ENCODE data around the gene PTPN13. TPM values are rescaled to one million over a fixed set of nuclear protein-coding genes. Genes with fewer than 3 reads are reported as not detected.

The PTPN13 gene
- total and polyA plus RNA-seq, 4 donors, result 21.7 to 170 (median 44.6) TPM

DNA sequence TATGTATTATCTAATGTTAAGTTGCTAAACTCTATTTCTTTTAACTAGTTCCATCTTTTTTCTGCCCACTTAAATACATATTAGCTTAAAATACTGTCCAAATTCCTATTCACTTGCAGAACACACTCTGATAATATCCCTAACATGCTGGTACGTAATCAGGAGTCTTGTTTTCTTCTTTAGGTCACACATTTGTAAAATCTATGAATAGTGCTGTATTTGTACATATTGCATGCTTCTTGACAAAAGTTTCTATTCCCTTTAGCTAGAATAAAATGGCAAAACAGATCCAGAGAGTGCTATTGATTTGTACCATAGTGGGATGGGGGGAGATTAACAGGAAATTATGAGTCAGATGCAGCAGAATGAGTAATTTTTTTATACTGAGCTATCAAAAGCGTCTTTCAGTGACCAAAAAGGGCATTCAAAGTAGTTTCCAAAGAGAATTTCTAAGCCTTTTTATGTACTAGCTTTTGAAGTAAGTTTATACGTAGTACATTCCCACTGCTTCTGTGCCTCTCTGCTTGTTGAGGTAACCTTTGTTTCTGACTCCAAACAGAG, 126.5 kb downstream of the PTPN13 start:
- no peak overlapping the region for H3K4me3 ChIP-seq (ENCODE audit: low read depth, low read length)
- peak in 1 of 6 donors; percentile 23 for DNase-seq (ENCODE audit: low read depth in 4 of 6, low spot score in 6 of 6)
- H3K27ac ChIP-seq (ENCODE audit: low read depth, low read length), result peak overlapping the region; percentile 55

DNA sequence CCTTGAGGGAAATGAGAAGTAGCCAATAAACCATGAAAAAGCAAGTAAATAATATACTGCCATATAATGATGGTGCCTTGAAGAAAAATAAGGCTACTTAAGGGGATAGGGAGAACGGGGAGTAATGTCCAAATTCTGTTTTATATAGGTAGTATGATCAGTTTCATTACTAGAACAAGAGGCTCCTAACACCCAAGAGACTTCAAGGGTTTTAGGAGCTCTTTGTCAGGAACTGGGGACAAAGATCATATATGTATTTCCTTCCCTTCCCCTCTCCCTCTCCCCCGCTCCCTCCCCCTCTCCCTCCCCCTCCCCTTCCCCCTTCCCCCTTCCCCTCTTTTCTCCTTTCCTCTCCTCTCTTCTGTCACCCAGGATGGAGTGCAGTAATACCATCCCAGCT, 127.3 kb downstream of the PTPN13 start:
- Histone ChIP-seq H3K36me3 (ENCODE audit: control insufficient read depth, insufficient read depth, low read length) (peaks cover 4% of the 10 kb centered on the region), H3K9me3 (ENCODE audit: control insufficient read depth, insufficient read depth, low read length) (no peaks in the 10 kb centered on the region), H3K27me3 (ENCODE audit: control insufficient read depth, insufficient read depth, low read length) (no peaks in the 10 kb centered on the region), H3K27ac (ENCODE audit: low read depth, low read length) (peak overlapping the region; percentile 38), H3K4me1 (ENCODE audit: control insufficient read depth, insufficient read depth, low read length) (no peaks in the 10 kb centered on the region), H3K4me3 (ENCODE audit: low read depth, low read length) (no peak overlapping the region)
- WGBS (ENCODE audit: insufficient coverage), result no CpG with 5 or more reads among the region's 2 CpGs
- DNase-seq (ENCODE audit: low read depth in 4 of 6, low spot score in 6 of 6), result no peak

More for the DNA sequence above, 126.5 kb downstream of the PTPN13 start:
- 80% methylated on average over 1 of the region's 3 CpGs for WGBS (ENCODE audit: insufficient coverage)
- Histone ChIP-seq H3K9me3 (ENCODE audit: control insufficient read depth, insufficient read depth, low read length) (no peaks in the 10 kb centered on the region), H3K36me3 (ENCODE audit: control insufficient read depth, insufficient read depth, low read length) (peaks cover 4% of the 10 kb centered on the region), H3K27me3 (ENCODE audit: control insufficient read depth, insufficient read depth, low read length) (no peaks in the 10 kb centered on the region), H3K4me1 (ENCODE audit: control insufficient read depth, insufficient read depth, low read length) (no peaks in the 10 kb centered on the region)

DNA sequence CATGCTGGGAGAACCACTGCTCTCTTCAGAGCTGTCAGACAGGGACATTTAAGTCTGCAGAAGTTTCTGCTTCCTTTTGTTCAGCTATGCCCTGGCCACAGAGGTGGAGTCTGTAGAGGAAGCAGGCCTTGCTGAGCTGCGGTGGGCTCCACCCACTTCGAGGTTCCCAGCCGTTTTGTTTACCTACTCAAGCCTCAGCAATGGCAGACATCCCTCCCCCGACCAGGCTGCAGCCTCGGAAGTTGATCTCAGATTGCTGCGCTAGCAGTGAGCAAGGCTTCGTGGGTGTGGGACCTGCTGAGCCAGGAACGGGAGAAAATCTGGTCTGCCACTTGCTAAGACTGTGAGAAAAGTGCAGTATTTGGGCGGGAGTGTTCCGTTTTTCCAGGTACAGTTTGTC, 136.2 kb downstream of the PTPN13 start:
- Histone ChIP-seq H3K9me3 (ENCODE audit: control insufficient read depth, insufficient read depth, low read length) (no peaks in the 10 kb centered on the region), H3K27ac (ENCODE audit: low read depth, low read length) (no peak overlapping the region), H3K27me3 (ENCODE audit: control insufficient read depth, insufficient read depth, low read length) (no peaks in the 10 kb centered on the region), H3K4me1 (ENCODE audit: control insufficient read depth, insufficient read depth, low read length) (no peaks in the 10 kb centered on the region), H3K36me3 (ENCODE audit: control insufficient read depth, insufficient read depth, low read length) (no peaks in the 10 kb centered on the region), H3K4me3 (ENCODE audit: low read depth, low read length) (no peak overlapping the region)
- WGBS (ENCODE audit: insufficient coverage), result 80% methylated on average over 10 of the region's 10 CpGs
- DNase-seq (ENCODE audit: low read depth in 4 of 6, low spot score in 6 of 6), result no peak

DNA sequence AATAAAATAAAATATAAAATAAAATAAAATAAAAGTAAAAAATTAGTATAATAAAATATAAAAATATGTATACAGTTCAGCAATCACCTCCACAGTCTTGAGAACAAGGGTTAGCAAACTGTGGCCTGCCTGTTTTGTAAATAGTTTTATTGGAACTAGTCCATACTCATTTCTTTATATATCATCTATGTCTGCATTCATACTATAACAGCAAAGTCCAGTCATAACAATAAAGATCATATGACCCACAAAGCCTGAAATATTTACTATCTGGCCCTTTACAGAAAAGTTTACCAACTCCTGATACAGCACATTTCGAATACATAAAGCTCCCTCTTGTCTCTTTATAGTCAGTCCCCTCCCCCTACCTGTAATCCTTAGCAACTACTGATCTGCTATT, 143.1 kb downstream of the PTPN13 start:
- H3K4me3 ChIP-seq (ENCODE audit: low read depth, low read length), result no peak overlapping the region
- no peak overlapping the region for H3K27ac ChIP-seq (ENCODE audit: low read depth, low read length)
- DNase-seq (ENCODE audit: low read depth in 4 of 6, low spot score in 6 of 6), result no peak
- no peaks in the 10 kb centered on the region for H3K27me3 ChIP-seq (ENCODE audit: control insufficient read depth, insufficient read depth, low read length)
- no peaks in the 10 kb centered on the region for H3K4me1 ChIP-seq (ENCODE audit: control insufficient read depth, insufficient read depth, low read length)
- no CpG with 5 or more reads among the region's 1 CpG for WGBS (ENCODE audit: insufficient coverage)
- H3K36me3 ChIP-seq (ENCODE audit: control insufficient read depth, insufficient read depth, low read length), result peaks cover 8% of the 10 kb centered on the region
- no peaks in the 10 kb centered on the region for H3K9me3 ChIP-seq (ENCODE audit: control insufficient read depth, insufficient read depth, low read length)

DNA sequence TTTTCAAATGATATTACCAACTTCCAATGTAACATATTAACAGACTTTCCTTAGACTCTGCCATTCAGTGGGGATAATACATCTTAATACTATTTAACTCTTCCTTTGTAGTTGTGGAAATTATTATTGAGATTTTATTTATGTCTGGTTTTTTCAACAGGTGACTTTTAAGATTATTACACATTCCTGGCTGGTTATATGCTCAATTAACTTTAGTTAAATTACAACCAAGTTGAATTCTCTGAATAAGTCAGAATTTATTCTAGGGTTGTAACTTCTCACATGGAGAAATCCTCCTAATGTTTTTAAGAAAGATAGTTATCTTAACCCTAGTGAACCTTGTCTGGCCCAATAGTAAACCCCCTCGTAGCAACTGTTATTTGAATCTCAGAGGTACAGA, 147.7 kb downstream of the PTPN13 start:
- Histone ChIP-seq H3K27me3 (ENCODE audit: control insufficient read depth, insufficient read depth, low read length) (no peaks in the 10 kb centered on the region), H3K4me1 (ENCODE audit: control insufficient read depth, insufficient read depth, low read length) (no peaks in the 10 kb centered on the region), H3K36me3 (ENCODE audit: control insufficient read depth, insufficient read depth, low read length) (peaks cover 8% of the 10 kb centered on the region), H3K27ac (ENCODE audit: low read depth, low read length) (no peak overlapping the region), H3K4me3 (ENCODE audit: low read depth, low read length) (no peak overlapping the region), H3K9me3 (ENCODE audit: control insufficient read depth, insufficient read depth, low read length) (no peaks in the 10 kb centered on the region)
- WGBS (ENCODE audit: insufficient coverage), result no CpG with 5 or more reads among the region's 1 CpG
- DNase-seq (ENCODE audit: low read depth in 4 of 6, low spot score in 6 of 6), result no peak

DNA sequence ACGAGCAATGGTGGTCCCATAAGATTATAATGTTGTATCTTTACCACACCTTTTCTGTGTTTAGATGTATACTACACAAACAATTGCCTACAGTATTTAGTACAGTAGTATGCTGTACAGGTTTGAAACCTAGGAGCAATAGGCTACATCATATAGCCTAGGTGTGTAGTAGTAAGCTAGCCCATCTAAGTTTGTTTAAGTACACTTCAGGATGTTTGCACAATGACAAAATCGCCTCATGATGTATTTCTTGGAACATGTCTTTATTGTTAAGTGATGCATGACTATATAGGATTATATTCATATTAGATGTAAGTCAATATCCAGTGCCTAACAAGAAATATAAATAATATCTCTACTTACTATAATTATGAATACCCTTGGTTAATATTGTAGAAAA, 150.5 kb downstream of the PTPN13 start:
- no peak for DNase-seq (ENCODE audit: low read depth in 4 of 6, low spot score in 6 of 6)
- Histone ChIP-seq H3K36me3 (ENCODE audit: control insufficient read depth, insufficient read depth, low read length) (peaks cover 6% of the 10 kb centered on the region), H3K27ac (ENCODE audit: low read depth, low read length) (no peak overlapping the region), H3K27me3 (ENCODE audit: control insufficient read depth, insufficient read depth, low read length) (no peaks in the 10 kb centered on the region), H3K4me3 (ENCODE audit: low read depth, low read length) (no peak overlapping the region), H3K9me3 (ENCODE audit: control insufficient read depth, insufficient read depth, low read length) (no peaks in the 10 kb centered on the region), H3K4me1 (ENCODE audit: control insufficient read depth, insufficient read depth, low read length) (no peaks in the 10 kb centered on the region)
- no CpG with 5 or more reads among the region's 2 CpGs for WGBS (ENCODE audit: insufficient coverage)

DNA sequence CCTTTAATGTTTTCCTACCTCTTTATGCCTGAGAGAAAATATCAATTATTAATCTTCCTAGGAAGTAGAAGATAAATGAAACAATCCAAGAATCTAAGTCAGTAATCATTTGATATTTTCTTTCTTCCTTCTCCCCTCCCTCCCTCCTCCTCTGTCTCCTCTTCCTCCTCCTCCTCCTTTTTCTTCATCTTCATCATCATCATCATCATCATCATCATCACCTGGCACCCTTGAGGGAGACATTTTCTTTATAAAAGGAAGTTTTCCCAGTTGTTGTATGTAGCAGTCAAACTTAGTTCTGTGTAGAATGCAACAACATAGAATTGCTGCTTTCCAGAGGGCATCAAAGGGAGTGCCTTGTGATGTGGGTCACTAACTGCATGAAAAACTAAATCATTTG, 155.0 kb downstream of the PTPN13 start:
- H3K27ac ChIP-seq (ENCODE audit: low read depth, low read length), result no peak overlapping the region
- no peak for DNase-seq (ENCODE audit: low read depth in 4 of 6, low spot score in 6 of 6)
- no peak overlapping the region for H3K4me3 ChIP-seq (ENCODE audit: low read depth, low read length)
- no peaks in the 10 kb centered on the region for H3K4me1 ChIP-seq (ENCODE audit: control insufficient read depth, insufficient read depth, low read length)
- no peaks in the 10 kb centered on the region for H3K27me3 ChIP-seq (ENCODE audit: control insufficient read depth, insufficient read depth, low read length)
- no peaks in the 10 kb centered on the region for H3K36me3 ChIP-seq (ENCODE audit: control insufficient read depth, insufficient read depth, low read length)
- H3K9me3 ChIP-seq (ENCODE audit: control insufficient read depth, insufficient read depth, low read length), result no peaks in the 10 kb centered on the region

DNA sequence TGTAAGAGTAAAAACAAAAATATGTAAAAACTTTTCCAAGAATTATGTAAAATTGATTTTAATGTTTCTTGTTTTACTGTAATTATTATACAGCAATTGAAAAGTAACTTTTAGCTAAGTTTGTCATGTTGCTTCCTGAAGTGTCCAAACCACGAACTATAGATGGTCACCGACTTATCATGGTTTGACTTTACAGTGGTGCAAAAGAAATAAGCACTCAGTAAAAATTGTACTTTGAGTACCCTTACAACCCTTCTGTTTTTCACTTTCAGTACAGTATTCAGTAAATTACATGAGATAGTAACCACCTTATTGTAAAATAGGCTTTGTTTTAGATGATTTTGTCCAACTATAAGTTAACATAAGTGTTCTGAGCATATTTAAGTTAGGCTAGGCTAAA, 161.3 kb downstream of the PTPN13 start:
- no CpG with 5 or more reads among the region's 2 CpGs for WGBS (ENCODE audit: insufficient coverage)
- no peaks in the 10 kb centered on the region for H3K9me3 ChIP-seq (ENCODE audit: control insufficient read depth, insufficient read depth, low read length)
- no peaks in the 10 kb centered on the region for H3K4me1 ChIP-seq (ENCODE audit: control insufficient read depth, insufficient read depth, low read length)
- DNase-seq (ENCODE audit: low read depth in 4 of 6, low spot score in 6 of 6), result no peak
- H3K4me3 ChIP-seq (ENCODE audit: low read depth, low read length), result no peak overlapping the region
- no peaks in the 10 kb centered on the region for H3K27me3 ChIP-seq (ENCODE audit: control insufficient read depth, insufficient read depth, low read length)
- no peaks in the 10 kb centered on the region for H3K36me3 ChIP-seq (ENCODE audit: control insufficient read depth, insufficient read depth, low read length)
- H3K27ac ChIP-seq (ENCODE audit: low read depth, low read length), result no peak overlapping the region

DNA sequence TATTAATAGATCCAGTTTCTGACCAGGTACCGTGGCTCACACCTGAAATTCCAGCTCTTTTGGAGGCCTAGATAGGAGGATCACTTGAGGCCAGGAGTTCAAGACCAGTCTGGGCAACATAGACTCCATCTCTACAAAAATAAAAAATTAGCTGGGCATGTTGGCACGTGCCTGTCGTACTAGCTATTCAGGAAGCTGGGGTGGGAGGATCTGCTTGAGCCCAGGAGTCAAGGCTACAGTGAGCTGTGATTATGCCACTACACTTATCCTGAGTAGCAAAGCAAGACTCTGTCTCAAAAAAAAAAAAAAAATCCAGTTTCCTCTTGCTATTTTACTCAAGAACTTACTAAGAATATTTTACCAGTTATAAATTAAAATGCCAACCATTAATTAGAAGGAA, 163.4 kb downstream of the PTPN13 start:
- no peaks in the 10 kb centered on the region for H3K4me1 ChIP-seq (ENCODE audit: control insufficient read depth, insufficient read depth, low read length)

DNA sequence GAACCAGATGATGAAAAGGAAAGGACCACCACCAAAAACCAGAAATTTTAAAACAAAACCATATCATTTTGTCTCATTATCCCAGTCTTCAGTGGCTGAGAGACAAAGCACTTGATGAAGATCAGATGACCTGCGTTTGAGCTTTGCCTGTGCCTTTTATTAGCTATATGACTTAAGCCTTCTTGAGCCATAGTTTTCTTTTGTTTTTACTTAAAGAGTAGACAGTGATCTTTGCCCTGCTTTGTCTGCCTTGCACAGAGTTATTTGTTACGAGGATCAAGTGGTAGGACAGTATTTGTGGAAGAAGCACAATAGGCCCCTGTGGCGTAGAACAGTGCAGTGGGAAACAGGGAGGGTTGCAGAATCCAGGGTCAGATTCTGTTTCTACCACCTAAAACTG, 165.2 kb downstream of the PTPN13 start:
- no peak for DNase-seq (ENCODE audit: low read depth in 4 of 6, low spot score in 6 of 6)
- Histone ChIP-seq H3K4me3 (ENCODE audit: low read depth, low read length) (no peak overlapping the region), H3K27me3 (ENCODE audit: control insufficient read depth, insufficient read depth, low read length) (no peaks in the 10 kb centered on the region), H3K4me1 (ENCODE audit: control insufficient read depth, insufficient read depth, low read length) (no peaks in the 10 kb centered on the region), H3K9me3 (ENCODE audit: control insufficient read depth, insufficient read depth, low read length) (no peaks in the 10 kb centered on the region), H3K36me3 (ENCODE audit: control insufficient read depth, insufficient read depth, low read length) (peaks cover 3% of the 10 kb centered on the region), H3K27ac (ENCODE audit: low read depth, low read length) (no peak overlapping the region)
- no CpG with 5 or more reads among the region's 3 CpGs for WGBS (ENCODE audit: insufficient coverage)

More for the DNA sequence above, 163.4 kb downstream of the PTPN13 start:
- no peak for DNase-seq (ENCODE audit: low read depth in 4 of 6, low spot score in 6 of 6)
- WGBS (ENCODE audit: insufficient coverage), result no CpG with 5 or more reads among the region's 3 CpGs
- Histone ChIP-seq H3K27me3 (ENCODE audit: control insufficient read depth, insufficient read depth, low read length) (no peaks in the 10 kb centered on the region), H3K36me3 (ENCODE audit: control insufficient read depth, insufficient read depth, low read length) (no peaks in the 10 kb centered on the region), H3K27ac (ENCODE audit: low read depth, low read length) (no peak overlapping the region), H3K4me3 (ENCODE audit: low read depth, low read length) (no peak overlapping the region), H3K9me3 (ENCODE audit: control insufficient read depth, insufficient read depth, low read length) (no peaks in the 10 kb centered on the region)

Data from spinal cord (tissue), 10 donors.